Liver (tissue), 9 donors: ENCODE results near the gene FAM3A. TPM values are rescaled to one million over a fixed set of nuclear protein-coding genes. Genes with fewer than 3 reads are reported as not detected.

Experiments used
- DNase-seq: peaks from one replicate; pipeline ENCODE4 v3.0.0-alpha.2; 2017; ENCODE audit warnings: low spot score
- H3K27ac ChIP-seq, 2 donors: one replicate each; pipeline ENCODE4 v1.7.0; 2013; ENCODE audit warnings: inconsistent platforms in 2 of 2, low read length in 2 of 2, control low read depth in 1 of 2, low read depth in 1 of 2, mild to moderate bottlenecking in 1 of 2
- H3K27me3 ChIP-seq, 4 donors: one replicate each; pipeline versions ENCODE4 v1.6.1 to v1.7.0; 2013; ENCODE audit warnings: low read length in 3 of 4, inconsistent platforms in 1 of 4, mild to moderate bottlenecking in 1 of 4, moderate library complexity in 1 of 4; ENCODE audit not compliant: control insufficient read depth in 4 of 4, insufficient read depth in 4 of 4
- H3K36me3 ChIP-seq, 4 donors: one replicate each; pipeline versions ENCODE4 v1.6.1 to v1.7.0; 2013; ENCODE audit warnings: low read length in 3 of 4, mild to moderate bottlenecking in 3 of 4, low read depth in 1 of 4, moderate library complexity in 1 of 4; ENCODE audit not compliant: control insufficient read depth in 4 of 4, insufficient read depth in 3 of 4
- H3K4me1 ChIP-seq, 4 donors: one replicate each; pipeline versions ENCODE4 v1.6.1 to v1.7.0; 2013; ENCODE audit warnings: low read length in 3 of 4, mild to moderate bottlenecking in 3 of 4, moderate library complexity in 1 of 4; ENCODE audit not compliant: control insufficient read depth in 4 of 4, insufficient read depth in 4 of 4
- H3K4me3 ChIP-seq, 3 donors: one replicate each; pipeline versions ENCODE4 v1.6.1 to v1.7.0; 2013; ENCODE audit warnings: low read length in 3 of 3, control low read depth in 1 of 3, low read depth in 1 of 3, mild to moderate bottlenecking in 1 of 3
- H3K9ac ChIP-seq, 2 donors: one replicate each; pipeline ENCODE4 v1.7.0; 2013; ENCODE audit warnings: low read length in 2 of 2, mild to moderate bottlenecking in 2 of 2, moderate library complexity in 2 of 2, control low read depth in 1 of 2, low read depth in 1 of 2
- H3K9me3 ChIP-seq, 4 donors: one replicate each; pipeline versions ENCODE4 v1.6.1 to v1.7.0; 2013; ENCODE audit warnings: low read length in 3 of 4; ENCODE audit not compliant: control insufficient read depth in 4 of 4
- EGR1 ChIP-seq, 2 donors: IDR thresholded peaks; 2 replicates each; pipeline ENCODE4 v1.6.1; 2016 to 2018; ENCODE audit warnings: antibody characterized with exemption in 2 of 2, low read depth in 2 of 2
- FOXA1 ChIP-seq: IDR thresholded peaks from 2 replicates; pipeline ENCODE4 v1.6.1; 2016; ENCODE audit warnings: antibody characterized with exemption
- FOXA2 ChIP-seq: IDR thresholded peaks from 2 replicates; pipeline ENCODE4 v1.6.1; 2016; ENCODE audit warnings: antibody characterized with exemption
- GABPA ChIP-seq, 2 donors: IDR thresholded peaks in 1 of 2; conservative IDR thresholded peaks in 1 of 2; 2 replicates each; pipeline ENCODE4 v1.6.1; 2016; ENCODE audit warnings: antibody characterized with exemption in 2 of 2, mild to moderate bottlenecking in 1 of 2, moderate library complexity in 1 of 2
- HNF4A ChIP-seq, 2 donors: conservative IDR thresholded peaks; 2 replicates each; pipeline ENCODE4 v1.6.1; 2016; ENCODE audit warnings: antibody characterized with exemption in 2 of 2, mild to moderate bottlenecking in 2 of 2
- HNF4G ChIP-seq: IDR thresholded peaks from 2 replicates; pipeline ENCODE4 v1.6.1; 2016; ENCODE audit warnings: antibody characterized with exemption
- JUND ChIP-seq, 2 donors: IDR thresholded peaks; 2 replicates each; pipeline ENCODE4 v1.6.1; 2016; ENCODE audit warnings: antibody characterized with exemption in 2 of 2
- NR2F2 ChIP-seq: IDR thresholded peaks from 2 replicates; pipeline ENCODE4 v1.6.1; 2016; ENCODE audit warnings: antibody characterized with exemption
- RAD21 ChIP-seq, 2 donors: IDR thresholded peaks; 2 replicates each; pipeline ENCODE4 v1.6.1; 2016; ENCODE audit warnings: antibody characterized with exemption in 2 of 2, mild to moderate bottlenecking in 2 of 2
- RXRA ChIP-seq, 2 donors: IDR thresholded peaks; 2 replicates each; pipeline ENCODE4 v1.6.1; 2017 to 2018; ENCODE audit warnings: antibody characterized with exemption in 2 of 2, mild to moderate bottlenecking in 1 of 2
- SP1 ChIP-seq: IDR thresholded peaks from 2 replicates; pipeline ENCODE4 v1.6.1; 2018; ENCODE audit warnings: antibody characterized with exemption, mild to moderate bottlenecking
- TAF1 ChIP-seq: conservative IDR thresholded peaks from 2 replicates; pipeline ENCODE4 v1.6.1; 2016; ENCODE audit warnings: antibody characterized with exemption, mild to moderate bottlenecking
- WGBS: extraction: QIAGEN DNeasy Blood & Tissue Kit; methylation state at CpG from one replicate; pipeline ENCODE4 v1.1.7; 2013; 5-methylcytosine and 5-hydroxymethylcytosine counted together
- polyA plus RNA-seq, 2 donors: library from polyadenylated mRNA; stranded (reverse) in 1 of 2; unstranded in 1 of 2; fragments of 200-250 nt in 1 of 2; fragments of >200 nt in 1 of 2; fragmentation: Nextera tagmentation in 1 of 2; extraction: Ambion mirVana in 1 of 2; gene quantifications; one replicate each; pipeline versions ENCODE4 v1.2.1 to v1.2.3, GENCODE V29; 2013 to 2015
- total RNA-seq, 2 donors: library from RNA; depleted of rRNA; stranded (reverse); fragments of >200 nt; gene quantifications; one replicate each; pipeline ENCODE4 v1.2.3, GENCODE V29; 2014
- TF ChIP-seq, protein P1 (sequence below): fragments of 150-350 bp; IDR thresholded peaks from 2 replicates; pipeline ENCODE4 v1.5.1; 2017; ENCODE audit warnings: improper control_type of control experiment, low read depth, low read length; ENCODE audit not compliant: missing input control
- TF ChIP-seq, protein P2 (sequence below): IDR thresholded peaks from 2 replicates; pipeline ENCODE4 v1.6.1; 2016; ENCODE audit warnings: antibody characterized with exemption, mild to moderate bottlenecking
- TF ChIP-seq, protein P3 (sequence below): IDR thresholded peaks from 2 replicates; pipeline ENCODE4 v1.6.1; 2016; ENCODE audit warnings: antibody characterized with exemption
- TF ChIP-seq, protein P4 (sequence below): IDR thresholded peaks from 2 replicates; pipeline ENCODE4 v1.6.1; 2016; ENCODE audit warnings: antibody characterized with exemption
- TF ChIP-seq, protein P5 (sequence below): IDR thresholded peaks from 2 replicates; pipeline ENCODE4 v1.6.1; 2016; ENCODE audit warnings: antibody characterized with exemption
- donor health status: healthy.
- donor health status: healthy.
- donor health status: healthy.
- donor health status: healthy.
- donor health status: healthy.

FAM3A gene
- total and polyA plus RNA-seq, 4 donors = 11.6 to 36.3 (median 34.2) TPM

DNA sequence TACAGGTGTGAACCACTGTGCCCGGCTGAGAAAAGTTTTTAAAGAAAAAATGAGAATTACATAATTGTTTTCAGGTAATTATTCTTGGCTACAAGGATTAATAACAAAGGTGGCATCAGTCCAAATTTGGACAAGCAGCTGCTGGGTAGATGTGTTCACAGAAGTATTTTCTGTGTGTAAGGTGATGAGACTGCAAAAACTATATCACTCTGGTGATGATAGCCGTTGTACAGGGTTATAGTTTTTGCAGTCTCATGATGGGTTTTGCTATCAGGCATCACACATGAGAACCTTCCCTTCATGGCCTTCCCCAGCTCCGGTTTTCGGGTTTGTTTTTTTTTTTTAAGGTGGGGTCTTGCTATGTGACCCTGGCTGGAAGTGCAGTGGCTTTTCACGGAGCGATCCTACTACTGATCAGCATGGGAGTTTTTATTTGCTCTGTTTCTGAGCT, 20.5 kb downstream of the FAM3A start:
- 87% methylated on average over 6 of the region's 6 CpGs for WGBS
- DNase-seq = no peak
- Histone ChIP-seq H3K27ac (no peak overlapping the region), H3K36me3 (no peaks in the 10 kb centered on the region), H3K4me3 (no peak overlapping the region), H3K9me3 (no peaks in the 10 kb centered on the region), H3K4me1 (peaks cover 0 to 2% (median 0%) of the 10 kb centered on the region in 4 donors), H3K9ac (no peak overlapping the region), H3K27me3 (peaks cover 0 to 3% (median 0%) of the 10 kb centered on the region in 4 donors)
- no peak for TF ChIP-seq JUND (IDR thresholded peaks at IDR 0.05)
- no peak for TF ChIP-seq GABPA (IDR thresholded peaks at IDR 0.05 in 1 of 2, conservative IDR thresholded peaks at IDR 0.05 in 1 of 2)
- no peak for TF ChIP-seq RXRA (IDR thresholded peaks at IDR 0.05)
- TF ChIP-seq, protein P1, sequence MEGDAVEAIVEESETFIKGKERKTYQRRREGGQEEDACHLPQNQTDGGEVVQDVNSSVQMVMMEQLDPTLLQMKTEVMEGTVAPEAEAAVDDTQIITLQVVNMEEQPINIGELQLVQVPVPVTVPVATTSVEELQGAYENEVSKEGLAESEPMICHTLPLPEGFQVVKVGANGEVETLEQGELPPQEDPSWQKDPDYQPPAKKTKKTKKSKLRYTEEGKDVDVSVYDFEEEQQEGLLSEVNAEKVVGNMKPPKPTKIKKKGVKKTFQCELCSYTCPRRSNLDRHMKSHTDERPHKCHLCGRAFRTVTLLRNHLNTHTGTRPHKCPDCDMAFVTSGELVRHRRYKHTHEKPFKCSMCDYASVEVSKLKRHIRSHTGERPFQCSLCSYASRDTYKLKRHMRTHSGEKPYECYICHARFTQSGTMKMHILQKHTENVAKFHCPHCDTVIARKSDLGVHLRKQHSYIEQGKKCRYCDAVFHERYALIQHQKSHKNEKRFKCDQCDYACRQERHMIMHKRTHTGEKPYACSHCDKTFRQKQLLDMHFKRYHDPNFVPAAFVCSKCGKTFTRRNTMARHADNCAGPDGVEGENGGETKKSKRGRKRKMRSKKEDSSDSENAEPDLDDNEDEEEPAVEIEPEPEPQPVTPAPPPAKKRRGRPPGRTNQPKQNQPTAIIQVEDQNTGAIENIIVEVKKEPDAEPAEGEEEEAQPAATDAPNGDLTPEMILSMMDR = no peak
- TF ChIP-seq, protein P2, sequence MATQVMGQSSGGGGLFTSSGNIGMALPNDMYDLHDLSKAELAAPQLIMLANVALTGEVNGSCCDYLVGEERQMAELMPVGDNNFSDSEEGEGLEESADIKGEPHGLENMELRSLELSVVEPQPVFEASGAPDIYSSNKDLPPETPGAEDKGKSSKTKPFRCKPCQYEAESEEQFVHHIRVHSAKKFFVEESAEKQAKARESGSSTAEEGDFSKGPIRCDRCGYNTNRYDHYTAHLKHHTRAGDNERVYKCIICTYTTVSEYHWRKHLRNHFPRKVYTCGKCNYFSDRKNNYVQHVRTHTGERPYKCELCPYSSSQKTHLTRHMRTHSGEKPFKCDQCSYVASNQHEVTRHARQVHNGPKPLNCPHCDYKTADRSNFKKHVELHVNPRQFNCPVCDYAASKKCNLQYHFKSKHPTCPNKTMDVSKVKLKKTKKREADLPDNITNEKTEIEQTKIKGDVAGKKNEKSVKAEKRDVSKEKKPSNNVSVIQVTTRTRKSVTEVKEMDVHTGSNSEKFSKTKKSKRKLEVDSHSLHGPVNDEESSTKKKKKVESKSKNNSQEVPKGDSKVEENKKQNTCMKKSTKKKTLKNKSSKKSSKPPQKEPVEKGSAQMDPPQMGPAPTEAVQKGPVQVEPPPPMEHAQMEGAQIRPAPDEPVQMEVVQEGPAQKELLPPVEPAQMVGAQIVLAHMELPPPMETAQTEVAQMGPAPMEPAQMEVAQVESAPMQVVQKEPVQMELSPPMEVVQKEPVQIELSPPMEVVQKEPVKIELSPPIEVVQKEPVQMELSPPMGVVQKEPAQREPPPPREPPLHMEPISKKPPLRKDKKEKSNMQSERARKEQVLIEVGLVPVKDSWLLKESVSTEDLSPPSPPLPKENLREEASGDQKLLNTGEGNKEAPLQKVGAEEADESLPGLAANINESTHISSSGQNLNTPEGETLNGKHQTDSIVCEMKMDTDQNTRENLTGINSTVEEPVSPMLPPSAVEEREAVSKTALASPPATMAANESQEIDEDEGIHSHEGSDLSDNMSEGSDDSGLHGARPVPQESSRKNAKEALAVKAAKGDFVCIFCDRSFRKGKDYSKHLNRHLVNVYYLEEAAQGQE = no peak
- no peak for TF ChIP-seq SP1
- TF ChIP-seq HNF4A (conservative IDR thresholded peaks at IDR 0.05) = no peak
- TF ChIP-seq TAF1 = no peak
- TF ChIP-seq, protein P3, sequence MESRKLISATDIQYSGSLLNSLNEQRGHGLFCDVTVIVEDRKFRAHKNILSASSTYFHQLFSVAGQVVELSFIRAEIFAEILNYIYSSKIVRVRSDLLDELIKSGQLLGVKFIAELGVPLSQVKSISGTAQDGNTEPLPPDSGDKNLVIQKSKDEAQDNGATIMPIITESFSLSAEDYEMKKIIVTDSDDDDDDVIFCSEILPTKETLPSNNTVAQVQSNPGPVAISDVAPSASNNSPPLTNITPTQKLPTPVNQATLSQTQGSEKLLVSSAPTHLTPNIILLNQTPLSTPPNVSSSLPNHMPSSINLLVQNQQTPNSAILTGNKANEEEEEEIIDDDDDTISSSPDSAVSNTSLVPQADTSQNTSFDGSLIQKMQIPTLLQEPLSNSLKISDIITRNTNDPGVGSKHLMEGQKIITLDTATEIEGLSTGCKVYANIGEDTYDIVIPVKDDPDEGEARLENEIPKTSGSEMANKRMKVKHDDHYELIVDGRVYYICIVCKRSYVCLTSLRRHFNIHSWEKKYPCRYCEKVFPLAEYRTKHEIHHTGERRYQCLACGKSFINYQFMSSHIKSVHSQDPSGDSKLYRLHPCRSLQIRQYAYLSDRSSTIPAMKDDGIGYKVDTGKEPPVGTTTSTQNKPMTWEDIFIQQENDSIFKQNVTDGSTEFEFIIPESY = no peak
- TF ChIP-seq, protein P4, sequence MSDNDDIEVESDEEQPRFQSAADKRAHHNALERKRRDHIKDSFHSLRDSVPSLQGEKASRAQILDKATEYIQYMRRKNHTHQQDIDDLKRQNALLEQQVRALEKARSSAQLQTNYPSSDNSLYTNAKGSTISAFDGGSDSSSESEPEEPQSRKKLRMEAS = no peak
- TF ChIP-seq FOXA2 = no peak
- no peak for TF ChIP-seq HNF4G
- TF ChIP-seq FOXA1 = no peak
- TF ChIP-seq EGR1 (IDR thresholded peaks at IDR 0.05; ENCODE audit: low read depth in 2 of 2) = no peak

DNA sequence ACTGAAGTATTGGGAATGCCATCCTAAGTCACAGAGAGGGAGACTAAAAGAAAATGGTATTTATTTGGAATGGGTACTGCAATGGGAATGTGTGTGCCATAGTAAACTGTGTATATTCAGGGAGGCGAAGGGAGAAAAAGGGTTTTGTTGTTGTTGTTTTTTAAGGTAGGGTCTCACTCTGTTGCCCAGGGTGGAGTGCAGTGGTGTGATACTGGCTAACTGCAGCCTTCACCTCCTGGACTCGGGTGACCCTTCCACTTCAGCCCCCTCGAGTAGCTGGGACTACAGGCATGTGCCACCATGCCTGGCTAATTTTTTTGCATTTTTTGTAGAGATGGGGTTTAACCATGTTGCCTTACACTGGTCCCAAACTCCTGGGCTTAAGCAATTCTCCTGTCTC, 21.3 kb downstream of the FAM3A start:
- Histone ChIP-seq H3K9ac (no peak overlapping the region), H3K36me3 (no peaks in the 10 kb centered on the region), H3K27me3 (peaks cover 0 to 3% (median 0%) of the 10 kb centered on the region in 4 donors), H3K4me3 (no peak overlapping the region), H3K9me3 (no peaks in the 10 kb centered on the region), H3K4me1 (peaks cover 0 to 2% (median under 1%) of the 10 kb centered on the region in 4 donors), H3K27ac (no peak overlapping the region)
- 90% methylated on average over 3 of the region's 3 CpGs for WGBS
- DNase-seq = no peak
- TF ChIP-seq, protein P1 = no peak
- no peak for TF ChIP-seq TAF1
- TF ChIP-seq, protein P5, sequence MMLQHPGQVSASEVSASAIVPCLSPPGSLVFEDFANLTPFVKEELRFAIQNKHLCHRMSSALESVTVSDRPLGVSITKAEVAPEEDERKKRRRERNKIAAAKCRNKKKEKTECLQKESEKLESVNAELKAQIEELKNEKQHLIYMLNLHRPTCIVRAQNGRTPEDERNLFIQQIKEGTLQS = no peak
- TF ChIP-seq HNF4G = no peak
- no peak for TF ChIP-seq HNF4A (conservative IDR thresholded peaks at IDR 0.05)
- no peak for TF ChIP-seq NR2F2
- TF ChIP-seq SP1 = no peak
- no peak for TF ChIP-seq GABPA (IDR thresholded peaks at IDR 0.05 in 1 of 2, conservative IDR thresholded peaks at IDR 0.05 in 1 of 2)
- no peak for TF ChIP-seq RXRA (IDR thresholded peaks at IDR 0.05)
- TF ChIP-seq, protein P2 = no peak
- TF ChIP-seq, protein P4 = no peak
- no peak for TF ChIP-seq RAD21 (IDR thresholded peaks at IDR 0.05)
- TF ChIP-seq FOXA1 = no peak
- no peak for TF ChIP-seq EGR1 (IDR thresholded peaks at IDR 0.05; ENCODE audit: low read depth in 2 of 2)
